GM18507 (cell line): Measurements from ENCODE around the gene PPARG.

ENCODE experiments used
- DNase-seq: peaks from one replicate; pipeline ENCODE4 v3.0.0; 2011; ENCODE audit warnings: low read depth; ENCODE audit not compliant: insufficient read length; ENCODE audit errors: extremely low spot score
- FAIRE-seq: peaks from 2 replicates; lab custom pipeline; 2011; peaks lifted over from hg19 to GRCh38; lab: Jason Lieb, UNC

PPARG gene

GRCh38 chr3:12303993-12304392 lies 15.1 kb downstream of the PPARG start:
- DNase-seq (no peak), FAIRE-seq (no peak)

GRCh38 chr3:12307136-12307535 lies 18.3 kb downstream of the PPARG start:
- DNase-seq (no peak), FAIRE-seq (no peak)

- FAIRE-seq, result no peak
- DNase-seq, result no peak
These were observed 19.6 kb downstream of the PPARG start for GRCh38 chr3:12308517-12308916.

GRCh38 chr3:12309716-12310115 lies 20.8 kb downstream of the PPARG start:
- FAIRE-seq, result no peak
- no peak for DNase-seq

- DNase-seq (no peak), FAIRE-seq (no peak)
These were observed 23.1 kb downstream of the PPARG start for GRCh38 chr3:12312010-12312409.

- no peak for DNase-seq
- FAIRE-seq, result no peak
These were observed 24.6 kb downstream of the PPARG start for GRCh38 chr3:12313519-12313918.

- FAIRE-seq, result no peak
These were observed 27.4 kb downstream of the PPARG start for GRCh38 chr3:12316253-12316652.

GRCh38 chr3:12316729-12317351 lies 28.0 kb downstream of the PPARG start:
- peak; percentile 75 for FAIRE-seq
- no peak for DNase-seq

More at GRCh38 chr3:12316253-12316652, 27.4 kb downstream of the PPARG start:
- no peak for DNase-seq

- FAIRE-seq (no peak), DNase-seq (no peak)
These were observed 29.0 kb downstream of the PPARG start for GRCh38 chr3:12317914-12318313.

- DNase-seq (no peak), FAIRE-seq (no peak)
These were observed 30.1 kb downstream of the PPARG start for GRCh38 chr3:12318758-12319621.

- FAIRE-seq (no peak), DNase-seq (no peak)
These were observed 32.1 kb downstream of the PPARG start for GRCh38 chr3:12321015-12321414.

- no peak for FAIRE-seq
- no peak for DNase-seq
These were observed 34.4 kb downstream of the PPARG start for GRCh38 chr3:12323237-12323636.

GRCh38 chr3:12325586-12326515 lies 37.0 kb downstream of the PPARG start:
- no peak for FAIRE-seq
- DNase-seq, result no peak

- FAIRE-seq, result no peak
- no peak for DNase-seq
These were observed 38.2 kb downstream of the PPARG start for GRCh38 chr3:12327021-12327420.

- FAIRE-seq (peak; percentile 12), DNase-seq (no peak)
These were observed 39.4 kb downstream of the PPARG start for GRCh38 chr3:12328132-12328836.

- DNase-seq (no peak), FAIRE-seq (no peak)
These were observed 40.1 kb downstream of the PPARG start for GRCh38 chr3:12328837-12329462.

- FAIRE-seq, result no peak
- no peak for DNase-seq
These were observed 45.9 kb downstream of the PPARG start for GRCh38 chr3:12334786-12335185.

GRCh38 chr3:12335421-12335820 lies 46.6 kb downstream of the PPARG start:
- no peak for DNase-seq
- no peak for FAIRE-seq

- no peak for DNase-seq
- FAIRE-seq, result no peak
These were observed 47.2 kb downstream of the PPARG start for GRCh38 chr3:12336099-12336498.
